ENCODE measurements around the gene TIGAR. TPM values are rescaled to one million over a fixed set of nuclear protein-coding genes. Genes with fewer than 3 reads are reported as not detected.

The TIGAR gene
- total RNA-seq, 1 donor from 2014 or later = 15.4 TPM

DNA sequence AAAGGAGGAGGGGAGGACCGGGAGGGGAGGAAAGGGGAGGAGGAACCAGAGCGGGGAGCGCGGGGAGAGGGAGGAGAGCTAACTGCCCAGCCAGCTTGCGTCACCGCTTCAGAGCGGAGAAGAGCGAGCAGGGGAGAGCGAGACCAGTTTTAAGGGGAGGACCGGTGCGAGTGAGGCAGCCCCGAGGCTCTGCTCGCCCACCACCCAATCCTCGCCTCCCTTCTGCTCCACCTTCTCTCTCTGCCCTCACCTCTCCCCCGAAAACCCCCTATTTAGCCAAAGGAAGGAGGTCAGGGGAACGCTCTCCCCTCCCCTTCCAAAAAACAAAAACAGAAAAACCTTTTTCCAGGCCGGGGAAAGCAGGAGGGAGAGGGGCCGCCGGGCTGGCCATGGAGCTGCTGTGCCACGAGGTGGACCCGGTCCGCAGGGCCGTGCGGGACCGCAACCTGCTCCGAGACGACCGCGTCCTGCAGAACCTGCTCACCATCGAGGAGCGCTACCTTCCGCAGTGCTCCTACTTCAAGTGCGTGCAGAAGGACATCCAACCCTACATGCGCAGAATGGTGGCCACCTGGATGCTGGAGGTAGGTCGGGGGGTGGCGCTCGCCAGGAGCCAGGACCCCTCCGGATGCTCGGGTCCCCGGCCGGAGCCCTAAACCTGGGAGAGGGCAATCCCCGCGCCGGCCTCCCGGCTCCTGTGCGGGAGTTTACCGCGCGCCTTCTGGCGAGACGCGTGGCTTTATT is 47.2 kb upstream of the TIGAR start, which contains the start of gene CCND2:
Gene CCND2 (plus strand): TSS at position 111 of the 744 bp plus-strand sequence. CDS start 279 bp downstream, at position 390.
- Mint-ChIP-seq H3K27me3 (ENCODE audit: low read depth) (peaks cover 27% of the 10 kb centered on the region), H3K4me1 (peaks cover 56% of the 10 kb centered on the region), H3K9me3 (no peaks in the 10 kb centered on the region), H3K4me3 (peak within 1 kb of the TSS; percentile 99), H3K27ac (ENCODE audit: unreplicated experiment) (peak within 1 kb of the TSS; percentile 97), H3K36me3 (ENCODE audit: low read depth) (peaks cover 19% of the 10 kb centered on the region)
- DNase-seq (ENCODE audit: low read depth, low spot score) = peak; percentile 76
- TF ChIP-seq, protein P1, sequence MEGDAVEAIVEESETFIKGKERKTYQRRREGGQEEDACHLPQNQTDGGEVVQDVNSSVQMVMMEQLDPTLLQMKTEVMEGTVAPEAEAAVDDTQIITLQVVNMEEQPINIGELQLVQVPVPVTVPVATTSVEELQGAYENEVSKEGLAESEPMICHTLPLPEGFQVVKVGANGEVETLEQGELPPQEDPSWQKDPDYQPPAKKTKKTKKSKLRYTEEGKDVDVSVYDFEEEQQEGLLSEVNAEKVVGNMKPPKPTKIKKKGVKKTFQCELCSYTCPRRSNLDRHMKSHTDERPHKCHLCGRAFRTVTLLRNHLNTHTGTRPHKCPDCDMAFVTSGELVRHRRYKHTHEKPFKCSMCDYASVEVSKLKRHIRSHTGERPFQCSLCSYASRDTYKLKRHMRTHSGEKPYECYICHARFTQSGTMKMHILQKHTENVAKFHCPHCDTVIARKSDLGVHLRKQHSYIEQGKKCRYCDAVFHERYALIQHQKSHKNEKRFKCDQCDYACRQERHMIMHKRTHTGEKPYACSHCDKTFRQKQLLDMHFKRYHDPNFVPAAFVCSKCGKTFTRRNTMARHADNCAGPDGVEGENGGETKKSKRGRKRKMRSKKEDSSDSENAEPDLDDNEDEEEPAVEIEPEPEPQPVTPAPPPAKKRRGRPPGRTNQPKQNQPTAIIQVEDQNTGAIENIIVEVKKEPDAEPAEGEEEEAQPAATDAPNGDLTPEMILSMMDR (conservative IDR thresholded peaks at IDR 0.05) = no peak

DNA sequence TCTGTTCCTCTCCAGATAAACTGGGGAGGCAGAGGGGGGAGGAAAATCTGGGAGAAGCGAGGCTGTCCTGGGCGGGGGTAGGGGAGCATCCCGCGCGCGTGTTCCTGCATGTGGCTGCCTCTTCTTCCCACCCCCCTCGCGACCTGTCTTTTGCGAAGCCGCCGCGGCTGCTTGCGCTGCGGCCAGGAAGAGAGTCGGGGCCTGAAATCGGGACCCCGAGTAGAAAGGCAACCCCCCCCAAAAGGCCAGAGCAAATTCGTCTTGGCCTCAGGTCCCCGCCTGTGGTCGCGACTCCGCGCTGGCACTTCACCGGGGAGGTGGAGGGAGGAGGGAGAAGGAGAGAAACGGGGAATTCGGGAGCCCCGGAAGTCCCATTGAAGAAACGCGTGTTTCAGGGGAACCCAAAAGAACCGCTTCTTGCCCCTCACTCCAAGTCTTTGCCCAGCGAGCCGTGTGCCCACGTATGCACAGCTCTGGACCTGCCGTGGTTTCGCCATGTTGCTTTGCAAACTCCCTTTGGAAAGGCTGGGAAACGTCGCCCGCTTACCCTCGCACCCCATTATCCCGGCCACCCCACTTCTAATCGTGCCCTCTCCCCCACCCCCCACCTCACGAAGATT is 46.5 kb upstream of the TIGAR start:
- DNase-seq (ENCODE audit: low read depth, low spot score) = no peak
- Mint-ChIP-seq H3K27ac (ENCODE audit: unreplicated experiment) (peak overlapping the region; percentile 96), H3K4me3 (peak overlapping the region; percentile 99), H3K4me1 (peaks cover 61% of the 10 kb centered on the region), H3K27me3 (ENCODE audit: low read depth) (peaks cover 24% of the 10 kb centered on the region), H3K9me3 (no peaks in the 10 kb centered on the region), H3K36me3 (ENCODE audit: low read depth) (peaks cover 24% of the 10 kb centered on the region)
- TF ChIP-seq, protein P1 (conservative IDR thresholded peaks at IDR 0.05) = no peak

DNA sequence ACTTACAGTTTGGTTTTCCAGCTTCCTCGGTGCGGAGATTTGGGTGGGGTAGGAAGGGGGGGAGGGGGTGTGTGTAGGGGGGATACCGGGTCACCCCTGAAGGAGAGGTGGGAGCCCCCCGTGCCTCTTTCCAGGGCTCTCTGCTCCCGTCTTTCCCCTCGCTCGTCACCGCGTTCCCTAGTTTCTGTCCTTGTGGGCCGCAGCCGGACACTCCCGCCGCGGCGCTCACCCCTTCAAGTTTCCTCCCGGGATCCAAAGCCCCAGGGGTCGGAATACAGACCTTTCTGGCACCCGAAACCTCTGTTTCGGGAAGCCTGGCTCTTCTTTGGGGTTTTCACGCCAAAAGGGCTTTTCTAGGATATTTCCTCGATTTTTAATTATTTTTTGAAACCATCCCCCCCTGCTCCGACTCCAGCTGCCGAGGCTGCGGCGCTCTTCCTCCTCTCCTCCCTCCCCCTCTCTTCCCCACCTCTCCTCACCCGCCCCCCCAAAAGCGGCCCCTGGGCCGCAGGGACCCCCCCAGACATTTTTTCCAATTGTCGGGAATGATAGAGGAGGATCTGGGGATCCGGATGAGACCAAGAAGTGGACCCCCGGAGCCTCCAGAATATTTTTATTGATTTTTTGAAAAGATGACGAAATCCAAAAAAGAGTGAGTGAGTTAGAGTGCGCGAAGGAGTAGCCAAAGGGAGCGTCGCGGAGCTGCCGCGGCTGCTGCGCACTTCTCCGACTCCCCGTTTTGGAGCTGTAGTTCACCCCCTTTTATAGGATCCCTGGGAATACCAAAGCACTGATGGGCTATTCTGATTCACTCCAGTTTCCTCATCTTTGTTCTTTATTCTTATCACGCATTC is 45.8 kb upstream of the TIGAR start:
- peaks cover 16% of the 10 kb centered on the region for H3K27me3 Mint-ChIP-seq (ENCODE audit: low read depth)
- H3K9me3 Mint-ChIP-seq = no peaks in the 10 kb centered on the region
- TF ChIP-seq, protein P1 (conservative IDR thresholded peaks at IDR 0.05) = no peak
- peaks cover 25% of the 10 kb centered on the region for H3K36me3 Mint-ChIP-seq (ENCODE audit: low read depth)
- H3K4me1 Mint-ChIP-seq = peaks cover 64% of the 10 kb centered on the region
- peak overlapping the region; percentile 99 for H3K4me3 Mint-ChIP-seq
- peak overlapping the region; percentile 96 for H3K27ac Mint-ChIP-seq (ENCODE audit: unreplicated experiment)
- peak; percentile 26 for DNase-seq (ENCODE audit: low read depth, low spot score)

DNA sequence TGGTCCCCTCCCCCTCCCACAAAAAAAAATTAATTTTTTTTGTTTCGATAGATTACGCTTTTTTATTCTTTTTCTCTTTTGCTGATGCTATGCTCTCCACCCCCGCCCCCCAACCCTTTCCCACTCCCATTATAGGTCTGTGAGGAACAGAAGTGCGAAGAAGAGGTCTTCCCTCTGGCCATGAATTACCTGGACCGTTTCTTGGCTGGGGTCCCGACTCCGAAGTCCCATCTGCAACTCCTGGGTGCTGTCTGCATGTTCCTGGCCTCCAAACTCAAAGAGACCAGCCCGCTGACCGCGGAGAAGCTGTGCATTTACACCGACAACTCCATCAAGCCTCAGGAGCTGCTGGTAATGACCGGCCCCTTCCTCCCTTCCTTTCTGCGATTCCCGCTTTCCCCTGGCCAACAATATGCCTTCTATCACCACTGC is 45.1 kb upstream of the TIGAR start:
- peaks cover 11% of the 10 kb centered on the region for H3K27me3 Mint-ChIP-seq (ENCODE audit: low read depth)
- H3K9me3 Mint-ChIP-seq = no peaks in the 10 kb centered on the region
- peaks cover 25% of the 10 kb centered on the region for H3K36me3 Mint-ChIP-seq (ENCODE audit: low read depth)
- H3K4me1 Mint-ChIP-seq = peaks cover 67% of the 10 kb centered on the region
- DNase-seq (ENCODE audit: low read depth, low spot score) = no peak
- H3K27ac Mint-ChIP-seq (ENCODE audit: unreplicated experiment) = peak overlapping the region; percentile 96
- TF ChIP-seq, protein P1 (conservative IDR thresholded peaks at IDR 0.05) = no peak
- peak overlapping the region; percentile 99 for H3K4me3 Mint-ChIP-seq

DNA sequence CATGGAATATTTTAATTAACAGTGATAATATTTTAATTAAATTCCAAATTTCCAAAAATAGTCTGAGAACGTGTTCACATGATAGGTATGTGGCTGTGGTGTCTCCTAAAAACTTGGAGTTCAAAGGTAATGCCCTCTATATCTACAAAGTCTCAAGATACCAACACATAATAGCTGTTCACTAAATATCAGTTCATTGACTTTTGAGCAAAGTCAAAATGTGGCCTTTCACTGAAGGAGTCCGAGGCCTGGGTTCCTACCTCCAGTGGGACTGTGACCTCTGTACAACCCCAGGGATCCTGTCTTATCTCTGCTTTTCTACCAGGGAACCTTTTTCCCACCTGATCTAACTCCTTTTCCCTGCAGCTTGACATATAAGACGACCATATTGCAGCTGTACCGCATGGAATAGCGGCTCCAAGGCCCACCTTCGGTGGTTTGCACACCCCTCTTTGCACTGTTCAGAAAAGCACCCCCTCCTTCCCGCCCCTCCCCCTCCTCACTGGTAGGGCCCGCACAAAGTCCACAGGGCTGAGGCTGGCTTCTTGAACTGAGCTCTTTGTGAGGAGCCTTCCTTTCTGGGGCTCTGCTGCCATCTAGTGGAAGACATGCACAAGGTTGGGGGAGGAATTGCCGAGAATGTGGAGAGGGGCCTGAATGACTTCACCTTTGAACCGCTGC is 44.3 kb upstream of the TIGAR start:
- no peaks in the 10 kb centered on the region for H3K9me3 Mint-ChIP-seq
- H3K4me1 Mint-ChIP-seq = peaks cover 70% of the 10 kb centered on the region
- no peak overlapping the region for H3K27ac Mint-ChIP-seq (ENCODE audit: unreplicated experiment)
- peak overlapping the region; percentile 99 for H3K4me3 Mint-ChIP-seq
- H3K36me3 Mint-ChIP-seq (ENCODE audit: low read depth) = peaks cover 25% of the 10 kb centered on the region
- peak; percentile 84 for DNase-seq (ENCODE audit: low read depth, low spot score)
- peaks cover 6% of the 10 kb centered on the region for H3K27me3 Mint-ChIP-seq (ENCODE audit: low read depth)
- TF ChIP-seq, protein P1 (conservative IDR thresholded peaks at IDR 0.05) = peak; percentile 98

Measured in neural crest cell (in vitro differentiated cells).